Retinal pigment epithelial cell (primary cell): ENCODE results near the gene DHRSX.

Experiments used
- DNase-seq: peaks from one replicate; pipeline ENCODE4 v3.0.0-alpha.2; 2010; ENCODE audit warnings: low read depth
- H3K4me3 ChIP-seq: 2 replicates; pipeline ENCODE4 v1.5.1; 2011; ENCODE audit warnings: mild to moderate bottlenecking, low read length, control low read depth, moderate library complexity
- TF ChIP-seq, protein P1 (sequence below): conservative IDR thresholded peaks from 2 replicates; pipeline ENCODE4 v1.5.1; 2011; ENCODE audit warnings: low read depth, low read length, control low read depth, inconsistent platforms

The DHRSX gene

DNA sequence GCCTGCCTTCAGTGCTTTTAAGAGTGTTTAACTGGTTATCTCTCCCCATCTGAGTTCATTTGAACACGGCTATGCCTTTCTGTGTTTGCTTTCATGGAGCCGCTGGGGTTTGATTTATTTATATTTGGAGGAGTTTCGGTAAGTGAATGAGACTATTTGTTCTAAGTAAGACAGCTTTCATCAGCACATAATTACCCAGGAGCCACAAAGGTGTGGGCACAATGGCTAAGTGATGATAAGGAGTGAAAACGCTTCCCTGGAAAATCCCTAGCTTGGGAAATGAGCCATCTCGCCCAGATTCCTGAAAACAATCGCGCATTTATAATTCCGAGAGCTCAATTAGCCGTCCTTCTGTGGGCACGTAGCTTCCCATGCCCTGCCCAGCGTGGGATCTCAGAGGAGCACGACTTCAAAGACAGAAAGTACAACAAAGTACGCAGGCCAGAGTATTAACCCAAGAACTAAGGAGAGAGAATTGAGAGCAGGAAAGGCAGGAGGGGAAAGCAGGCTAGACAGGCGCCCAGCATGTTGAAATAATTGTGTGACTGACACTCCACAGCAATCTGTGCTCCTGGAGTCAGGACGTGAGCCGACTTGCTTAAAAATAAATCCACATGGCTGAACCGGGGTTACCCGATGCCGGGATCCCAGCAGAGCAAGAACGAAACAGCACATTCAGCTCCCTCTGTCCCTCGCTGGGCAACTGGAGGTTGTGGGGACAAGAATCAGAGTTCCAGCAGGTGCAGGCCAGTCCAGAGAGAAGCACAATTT lies 99.0 kb downstream of the DHRSX start:
- peak overlapping the region; percentile 16 for H3K4me3 ChIP-seq
- peak; percentile 87 for DNase-seq
- TF ChIP-seq, protein P1, sequence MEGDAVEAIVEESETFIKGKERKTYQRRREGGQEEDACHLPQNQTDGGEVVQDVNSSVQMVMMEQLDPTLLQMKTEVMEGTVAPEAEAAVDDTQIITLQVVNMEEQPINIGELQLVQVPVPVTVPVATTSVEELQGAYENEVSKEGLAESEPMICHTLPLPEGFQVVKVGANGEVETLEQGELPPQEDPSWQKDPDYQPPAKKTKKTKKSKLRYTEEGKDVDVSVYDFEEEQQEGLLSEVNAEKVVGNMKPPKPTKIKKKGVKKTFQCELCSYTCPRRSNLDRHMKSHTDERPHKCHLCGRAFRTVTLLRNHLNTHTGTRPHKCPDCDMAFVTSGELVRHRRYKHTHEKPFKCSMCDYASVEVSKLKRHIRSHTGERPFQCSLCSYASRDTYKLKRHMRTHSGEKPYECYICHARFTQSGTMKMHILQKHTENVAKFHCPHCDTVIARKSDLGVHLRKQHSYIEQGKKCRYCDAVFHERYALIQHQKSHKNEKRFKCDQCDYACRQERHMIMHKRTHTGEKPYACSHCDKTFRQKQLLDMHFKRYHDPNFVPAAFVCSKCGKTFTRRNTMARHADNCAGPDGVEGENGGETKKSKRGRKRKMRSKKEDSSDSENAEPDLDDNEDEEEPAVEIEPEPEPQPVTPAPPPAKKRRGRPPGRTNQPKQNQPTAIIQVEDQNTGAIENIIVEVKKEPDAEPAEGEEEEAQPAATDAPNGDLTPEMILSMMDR, result no peak

DNA sequence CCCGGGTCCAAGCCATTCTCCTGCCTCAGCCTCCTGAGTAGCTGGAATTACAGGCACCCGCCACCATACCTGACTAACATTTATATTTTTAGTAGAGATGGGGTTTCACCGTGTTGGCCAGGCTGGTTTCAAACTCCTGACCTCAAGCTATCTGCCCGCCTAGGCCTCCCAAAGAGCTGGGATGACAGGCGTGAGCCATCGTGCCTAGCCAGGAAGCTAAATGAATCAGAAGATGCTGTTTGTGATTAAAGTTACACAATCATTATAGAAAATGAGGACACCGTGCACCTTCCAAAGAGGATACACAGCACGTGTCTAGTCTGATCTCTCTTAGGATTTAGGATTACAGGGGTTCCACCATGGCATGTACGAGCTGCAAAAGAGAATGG lies 99.6 kb downstream of the DHRSX start:
- peak overlapping the region; percentile 12 for H3K4me3 ChIP-seq
- DNase-seq, result peak; percentile 13
- TF ChIP-seq, protein P1, result no peak

DNA sequence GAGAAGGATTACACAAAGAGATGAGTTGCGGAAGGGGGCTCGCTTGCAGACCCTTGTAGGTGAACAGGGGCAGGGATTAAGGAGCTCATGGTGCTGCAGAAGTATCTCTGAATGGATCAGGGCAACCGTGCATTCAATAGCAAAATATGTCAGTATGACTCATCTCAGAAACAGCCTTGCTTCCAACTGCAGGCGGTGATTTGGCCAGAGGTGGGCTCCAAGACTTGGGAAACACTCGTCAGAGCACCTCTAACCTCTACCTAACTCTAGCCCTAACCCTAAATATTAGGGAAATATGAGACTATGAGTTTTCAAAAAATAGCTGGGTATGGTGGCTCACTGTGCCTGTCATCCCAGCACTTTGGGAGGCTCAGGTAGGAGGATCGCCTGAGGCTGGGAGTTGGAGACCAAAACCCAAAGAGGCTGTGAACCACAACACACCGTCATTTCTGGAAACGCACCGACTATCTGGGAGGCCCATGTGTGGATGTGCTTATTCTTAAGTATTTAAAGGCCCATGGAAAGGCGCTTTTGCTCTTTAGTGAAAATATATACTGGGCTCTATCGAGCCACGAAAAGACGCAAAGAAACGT lies 102.6 kb downstream of the DHRSX start:
- H3K4me3 ChIP-seq, result no peak overlapping the region
- peak; percentile 26 for DNase-seq
- TF ChIP-seq, protein P1, result no peak

DNA sequence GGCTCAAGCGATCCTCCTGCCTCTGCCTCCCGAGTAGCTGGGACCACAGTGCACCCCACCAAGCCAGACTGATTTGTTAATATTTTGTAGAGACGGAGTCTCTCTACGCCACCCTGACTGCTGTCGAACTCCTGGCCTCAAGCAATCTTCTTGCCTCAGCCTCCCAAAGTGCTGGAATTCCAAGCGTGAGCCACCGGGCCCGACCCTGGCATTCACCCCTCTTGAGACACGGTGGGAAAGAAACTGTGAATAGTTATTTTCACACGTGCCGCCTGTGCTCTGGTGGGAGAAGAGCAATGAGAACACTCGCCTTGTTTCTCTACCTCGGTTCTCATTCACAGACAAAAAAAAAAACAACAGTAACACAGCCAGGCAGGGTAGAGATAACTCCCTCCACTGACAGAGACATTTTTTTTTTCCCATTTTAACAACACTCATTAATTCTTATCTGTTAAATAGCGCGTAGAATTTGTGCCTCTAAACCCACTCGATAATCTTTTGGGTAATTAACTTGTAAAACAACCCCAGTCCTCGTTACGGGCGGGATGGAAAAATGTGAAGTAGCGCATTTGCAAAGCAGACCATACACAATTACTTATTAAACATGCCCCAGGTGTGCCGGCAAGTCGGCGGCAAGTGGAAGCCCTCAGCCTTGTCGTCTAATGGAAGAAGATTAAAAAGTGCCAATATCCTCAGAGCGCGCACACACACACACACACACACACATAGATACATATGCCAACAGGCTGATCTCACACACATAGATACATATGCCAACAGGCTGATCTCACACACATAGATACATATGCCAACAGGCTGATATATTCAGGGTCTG lies 103.3 kb downstream of the DHRSX start:
- TF ChIP-seq, protein P1, result no peak
- H3K4me3 ChIP-seq, result no peak overlapping the region
- no peak for DNase-seq

DNA sequence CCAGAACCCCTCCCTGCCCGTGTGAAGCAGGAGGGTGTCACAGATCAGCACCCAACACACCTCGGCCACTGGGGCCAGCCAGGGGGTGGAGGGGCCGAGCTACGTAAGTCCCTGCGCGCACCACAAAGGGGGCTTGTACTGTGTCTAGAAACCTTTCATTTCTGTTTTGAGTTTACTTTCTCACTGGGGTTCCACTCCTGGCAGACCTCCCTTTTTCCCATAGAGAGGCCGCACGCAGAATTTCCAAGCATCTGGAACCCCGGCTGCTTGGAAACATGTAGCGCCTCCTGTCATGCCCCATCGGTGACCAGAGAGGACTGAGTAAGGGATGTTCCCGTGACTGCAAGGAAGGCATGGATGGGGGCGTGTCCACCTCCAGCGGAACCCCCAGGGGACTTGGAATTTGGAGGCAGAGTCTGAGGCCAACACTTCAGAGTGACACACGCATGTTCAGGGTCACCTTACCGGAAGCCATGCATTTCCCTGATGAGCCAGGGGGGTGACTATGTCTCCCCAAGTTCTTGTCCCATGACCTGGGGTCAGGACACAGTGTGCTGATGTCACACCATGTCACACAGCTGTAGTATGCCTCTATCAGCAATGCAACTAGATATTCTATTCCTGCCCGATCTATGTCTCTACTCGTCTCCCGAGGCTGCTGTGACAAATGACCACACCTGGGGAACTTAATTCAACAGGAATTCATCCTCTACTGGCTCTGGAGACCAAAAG lies 105.3 kb downstream of the DHRSX start:
- DNase-seq, result no peak
- no peak overlapping the region for H3K4me3 ChIP-seq
- TF ChIP-seq, protein P1, result no peak

DNA sequence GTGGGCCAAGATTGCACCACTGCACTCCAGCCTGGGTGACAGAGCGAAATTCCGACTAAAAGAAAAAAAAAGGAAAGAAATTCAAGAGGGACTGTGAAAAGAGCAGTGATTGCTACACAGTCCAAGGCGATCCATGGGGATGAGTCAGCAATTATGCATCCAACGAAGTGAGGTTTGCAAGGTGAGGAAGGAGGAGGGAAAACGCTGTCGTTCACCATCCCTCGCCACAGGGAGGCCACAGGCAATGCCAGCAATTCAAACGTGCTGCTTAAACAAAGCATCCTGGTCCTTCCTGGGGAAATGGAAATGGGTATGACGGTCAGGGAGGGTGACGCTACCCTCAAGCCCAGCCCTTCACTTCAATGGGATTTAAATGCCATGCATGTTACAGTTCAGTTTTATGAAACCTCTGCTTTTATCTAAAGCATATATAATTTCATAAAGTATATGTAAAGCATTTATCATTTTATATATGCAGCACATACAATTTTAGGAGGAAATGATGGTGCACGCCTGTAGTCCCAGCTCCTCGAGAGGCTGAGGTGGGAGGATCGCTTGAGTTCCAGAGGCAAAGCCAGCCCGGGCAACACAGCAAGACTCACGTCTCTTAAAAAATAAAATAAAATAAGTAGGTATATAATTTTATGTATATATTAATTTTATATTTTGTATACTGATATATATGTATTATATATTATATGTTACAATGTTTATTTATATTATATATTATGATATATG lies 108.7 kb downstream of the DHRSX start:
- TF ChIP-seq, protein P1, result peak; percentile 36
- DNase-seq, result peak; percentile 81
- H3K4me3 ChIP-seq, result no peak overlapping the region
